ENCODE results near the gene AJM1. TPM values are rescaled to one million over a fixed set of nuclear protein-coding genes. Genes with fewer than 3 reads are reported as not detected.
"Not testable (repeated sequence)": the region's sequence is repeated elsewhere in the genome, so short reads cannot be mapped to it uniquely, and the experiment has no call there.

AJM1 gene
- total RNA-seq, 4 donors from 2014 or later, result 0.83 to 4.7 (median 2.3) TPM

DNA sequence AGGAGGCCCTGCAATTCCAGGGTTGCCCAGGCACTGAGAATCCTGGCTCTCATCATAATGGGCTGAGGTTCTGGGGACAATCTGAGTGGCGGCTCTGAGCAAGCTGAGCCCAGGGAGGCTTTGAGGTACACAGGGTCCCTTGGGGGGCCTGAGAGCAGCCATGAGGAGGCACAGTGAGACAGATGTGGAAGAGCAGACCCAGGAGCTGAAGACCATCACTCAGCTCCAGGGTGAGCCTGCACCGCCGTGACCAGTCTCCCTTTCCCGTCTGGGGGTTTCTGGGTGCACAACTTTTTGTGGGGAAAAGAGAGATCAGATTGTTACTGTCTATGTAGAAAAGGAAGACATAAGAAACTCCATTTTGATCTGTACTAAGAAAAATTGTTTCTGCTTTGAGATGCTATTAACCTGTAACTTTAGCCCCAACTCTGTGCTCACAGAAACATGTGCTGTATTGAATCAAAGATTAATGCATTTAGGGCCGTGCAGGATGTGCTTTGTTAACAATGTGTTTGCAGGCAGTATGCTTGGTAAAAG, 46.0 kb upstream of the AJM1 start, which contains the start of gene CCDC183:
CCDC183 (plus strand) TSS at position 101 of the 537 bp plus-strand sequence; CDS start at position 161, 60 bp downstream.
- Histone ChIP-seq H3K36me3 (no peaks in the 10 kb centered on the region), H3K4me1 (peaks cover 28 to 39% of the 10 kb centered on the region in 2 donors), H3K4me3 (replicated peaks in 1 of 3) (no peak within 1 kb of the TSS), H3K9me3 (no peaks in the 10 kb centered on the region), H3K27me3 (no peaks in the 10 kb centered on the region), H3K27ac (no peak within 1 kb of the TSS)
- TF ChIP-seq, protein P1, sequence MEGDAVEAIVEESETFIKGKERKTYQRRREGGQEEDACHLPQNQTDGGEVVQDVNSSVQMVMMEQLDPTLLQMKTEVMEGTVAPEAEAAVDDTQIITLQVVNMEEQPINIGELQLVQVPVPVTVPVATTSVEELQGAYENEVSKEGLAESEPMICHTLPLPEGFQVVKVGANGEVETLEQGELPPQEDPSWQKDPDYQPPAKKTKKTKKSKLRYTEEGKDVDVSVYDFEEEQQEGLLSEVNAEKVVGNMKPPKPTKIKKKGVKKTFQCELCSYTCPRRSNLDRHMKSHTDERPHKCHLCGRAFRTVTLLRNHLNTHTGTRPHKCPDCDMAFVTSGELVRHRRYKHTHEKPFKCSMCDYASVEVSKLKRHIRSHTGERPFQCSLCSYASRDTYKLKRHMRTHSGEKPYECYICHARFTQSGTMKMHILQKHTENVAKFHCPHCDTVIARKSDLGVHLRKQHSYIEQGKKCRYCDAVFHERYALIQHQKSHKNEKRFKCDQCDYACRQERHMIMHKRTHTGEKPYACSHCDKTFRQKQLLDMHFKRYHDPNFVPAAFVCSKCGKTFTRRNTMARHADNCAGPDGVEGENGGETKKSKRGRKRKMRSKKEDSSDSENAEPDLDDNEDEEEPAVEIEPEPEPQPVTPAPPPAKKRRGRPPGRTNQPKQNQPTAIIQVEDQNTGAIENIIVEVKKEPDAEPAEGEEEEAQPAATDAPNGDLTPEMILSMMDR (IDR thresholded peaks at IDR 0.05), result no peak
- no peak for TF ChIP-seq POLR2A (IDR thresholded peaks at IDR 0.05)
- intact Hi-C loops (cut with DNase I), result no loop called here
- DNase-seq, result no peak
- WGBS, 2 donors, result 39% methylated on average over 5 of the region's 5 CpGs

DNA sequence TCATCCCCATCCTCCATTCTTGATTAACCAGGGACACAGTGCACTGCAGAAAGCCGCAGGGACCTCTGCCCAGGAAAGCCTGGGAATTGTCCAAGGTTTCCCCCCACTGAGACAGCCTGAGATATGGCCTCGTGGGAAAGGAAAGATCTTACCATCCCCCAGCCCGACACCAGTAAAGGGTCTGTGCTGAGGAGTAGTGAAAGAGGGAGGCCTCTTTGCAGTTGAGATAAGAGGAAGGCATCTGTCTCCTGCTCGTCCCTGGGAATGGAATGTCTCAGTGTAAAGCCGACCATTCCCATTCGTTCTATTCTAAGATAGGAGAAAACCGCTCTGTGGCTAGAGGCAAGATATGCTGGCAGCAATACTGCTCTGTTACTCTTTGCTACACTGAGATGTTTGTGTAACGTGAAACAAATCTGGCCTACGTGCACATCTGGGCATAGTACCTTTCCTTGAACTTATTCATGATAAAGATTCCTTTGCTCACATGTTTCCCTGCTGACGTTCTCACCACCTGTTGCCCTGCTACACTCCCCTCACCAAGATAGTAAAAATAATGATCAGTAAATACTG, 45.4 kb upstream of the AJM1 start:
- H3K4me3 ChIP-seq (replicated peaks in 1 of 3); intact Hi-C loops (cut with DNase I); H3K27me3 ChIP-seq; H3K27ac ChIP-seq; DNase-seq; H3K36me3 ChIP-seq; H3K9me3 ChIP-seq: not testable (repeated sequence)
- WGBS, 2 donors, result 7 to 8% methylated on average over 10 of the region's 10 CpGs
- H3K4me1 ChIP-seq, result peaks cover 26 to 37% of the 10 kb centered on the region in 2 donors

DNA sequence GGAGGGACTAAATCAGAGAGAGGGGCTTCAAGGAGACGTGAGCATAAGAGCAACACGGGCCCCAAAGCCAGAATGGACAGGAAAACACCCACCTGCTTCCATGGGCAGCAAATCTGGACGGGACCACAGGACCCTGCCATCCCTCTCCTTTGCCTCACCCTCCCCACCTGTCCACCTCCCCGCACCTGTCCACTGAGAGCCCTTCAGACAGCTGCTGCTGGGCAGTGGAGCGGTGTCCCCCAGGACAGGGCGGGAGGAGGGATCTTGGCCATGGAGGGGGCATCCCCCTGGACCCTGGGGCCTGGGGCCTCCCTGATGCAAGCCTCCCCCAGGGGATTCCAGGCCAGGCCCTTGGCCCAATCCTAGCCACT, 43.6 kb upstream of the AJM1 start:
- H3K27ac ChIP-seq, result no peak overlapping the region
- no peak overlapping the region for H3K4me3 ChIP-seq (replicated peaks in 1 of 3)
- TF ChIP-seq POLR2A (IDR thresholded peaks at IDR 0.05), result no peak
- TF ChIP-seq, protein P1 (IDR thresholded peaks at IDR 0.05), result no peak
- H3K4me1 ChIP-seq, result peaks cover 17 to 29% of the 10 kb centered on the region in 2 donors
- intact Hi-C loops (cut with DNase I), result no loop called here
- DNase-seq, result peak in 1 of 2 donors; percentile 5
- no peaks in the 10 kb centered on the region for H3K9me3 ChIP-seq
- H3K27me3 ChIP-seq, result no peaks in the 10 kb centered on the region
- H3K36me3 ChIP-seq, result no peaks in the 10 kb centered on the region
- WGBS, 2 donors, result 60 to 69% methylated on average over 6 of the region's 6 CpGs

DNA sequence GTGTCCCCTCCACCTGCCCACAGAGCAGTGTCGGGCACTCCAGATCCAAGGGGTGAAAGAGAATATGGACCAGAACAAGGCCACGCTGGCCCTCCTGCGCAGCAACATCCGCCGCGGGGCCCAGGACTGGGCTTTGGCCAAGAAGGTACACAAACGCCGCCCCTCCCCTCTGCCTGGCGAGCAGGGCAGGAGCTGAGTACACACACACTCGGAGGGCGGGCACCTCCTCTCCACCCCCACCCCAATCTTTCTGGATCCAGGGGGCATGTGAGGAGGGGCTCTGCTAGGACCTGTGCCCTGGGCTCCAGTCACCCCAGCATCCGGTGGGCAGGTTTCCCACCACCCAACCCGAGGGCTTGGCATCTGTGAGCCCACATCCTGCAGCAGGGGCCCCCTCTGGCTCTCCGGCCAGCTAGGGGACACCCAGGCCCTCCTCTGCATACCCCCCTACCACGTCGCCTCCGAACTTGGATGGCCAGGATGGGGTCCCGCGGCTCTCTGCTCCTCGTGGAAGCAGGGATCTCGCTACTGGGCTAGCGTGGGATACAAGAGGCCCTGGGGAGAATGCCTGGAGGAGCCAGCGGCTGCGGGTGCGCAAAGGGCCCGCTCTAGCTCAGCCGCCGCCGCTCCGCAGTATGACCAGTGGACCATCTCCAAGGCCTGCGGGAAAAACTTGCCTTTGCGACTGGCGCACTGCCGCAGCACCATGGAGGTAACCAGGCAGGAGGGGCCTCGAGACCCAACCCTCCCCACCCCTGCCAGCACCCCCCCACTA, 43.0 kb upstream of the AJM1 start:
- peak overlapping the region in 1 of 3 donors; percentile 21 for H3K4me3 ChIP-seq (replicated peaks in 1 of 3)
- peaks cover 17 to 29% of the 10 kb centered on the region in 2 donors for H3K4me1 ChIP-seq
- TF ChIP-seq POLR2A (IDR thresholded peaks at IDR 0.05), result no peak
- TF ChIP-seq, protein P1 (IDR thresholded peaks at IDR 0.05), result no peak
- peak; percentile 48 to 58 for DNase-seq
- H3K27ac ChIP-seq, result no peak overlapping the region
- 4 to 12% methylated on average over 9 to 15 of the region's 35 CpGs for WGBS, 2 donors
- no peaks in the 10 kb centered on the region for H3K36me3 ChIP-seq
- no peaks in the 10 kb centered on the region for H3K9me3 ChIP-seq
- no peaks in the 10 kb centered on the region for H3K27me3 ChIP-seq
- intact Hi-C loops (cut with DNase I), result no loop called here

DNA sequence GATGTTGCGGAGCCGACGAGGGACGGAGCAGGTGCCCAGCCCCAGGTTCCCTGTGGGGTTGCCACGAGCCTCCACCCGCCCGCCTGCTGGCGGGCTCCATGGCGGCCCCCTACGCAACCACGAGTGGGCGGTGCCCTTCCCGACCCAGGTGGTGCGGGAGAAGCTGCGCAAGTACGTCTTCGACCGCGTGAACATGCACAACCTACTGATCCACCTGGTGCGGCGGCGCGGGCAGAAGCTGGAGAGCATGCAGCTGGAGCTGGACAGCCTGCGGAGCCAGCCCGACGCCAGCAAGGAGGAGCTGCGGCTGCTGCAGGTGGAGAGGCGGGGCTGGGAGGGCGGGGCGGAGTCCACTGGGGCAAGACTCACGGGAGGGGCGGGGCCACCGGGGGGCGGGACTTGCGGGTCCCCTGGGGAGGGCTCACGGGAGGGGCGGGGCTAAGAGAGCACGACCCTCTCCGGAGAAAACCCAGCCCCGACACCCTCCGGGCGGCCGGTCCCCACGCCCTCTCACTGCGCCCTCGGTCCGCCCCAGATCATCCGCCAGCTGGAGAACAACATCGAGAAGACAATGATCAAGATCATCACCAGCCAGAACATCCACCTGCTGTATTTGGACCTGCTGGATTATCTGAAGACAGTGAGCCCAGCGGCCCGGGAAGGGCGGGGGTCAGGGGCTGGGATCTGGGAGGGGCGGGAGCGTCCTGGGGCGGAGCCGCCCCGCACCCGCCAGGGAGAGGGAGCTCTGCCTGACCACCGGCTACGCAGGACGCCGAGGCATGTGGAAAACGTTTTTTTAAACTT, 42.2 kb upstream of the AJM1 start:
- intact Hi-C loops (cut with DNase I), result no loop called here
- H3K36me3 ChIP-seq, result no peaks in the 10 kb centered on the region
- H3K4me1 ChIP-seq, result peaks cover 17 to 29% of the 10 kb centered on the region in 2 donors
- WGBS, 2 donors, result 0% methylated on average over 6 to 36 of the region's 63 CpGs
- no peaks in the 10 kb centered on the region for H3K9me3 ChIP-seq
- H3K27me3 ChIP-seq, result no peaks in the 10 kb centered on the region
- peak overlapping the region in 1 of 3 donors; percentile 34 for H3K27ac ChIP-seq
- TF ChIP-seq POLR2A (IDR thresholded peaks at IDR 0.05), result peak in 1 of 2 donors; percentile 31
- TF ChIP-seq, protein P1 (IDR thresholded peaks at IDR 0.05), result no peak
- H3K4me3 ChIP-seq (replicated peaks in 1 of 3), result peak overlapping the region in 1 of 3 donors; percentile 21
- peak; percentile 95 to 96 for DNase-seq

All from thyroid gland (tissue), 4 donors.